ENCODE results near the gene QSOX1. TPM values are rescaled to one million over a fixed set of nuclear protein-coding genes. Genes with fewer than 3 reads are reported as not detected.

Gene QSOX1
- total RNA-seq, 1 experiment from 2014 or later, result 69.0 TPM

GRCh38 chr1:180183426-180183825, 28.8 kb downstream of the QSOX1 start:
- Histone ChIP-seq H3K27ac (ENCODE audit: low read depth, low read length, poor library complexity, severe bottlenecking) (no peak overlapping the region), H3K27me3 (replicated peaks; ENCODE audit: insufficient read depth, low read depth, low read length, poor library complexity) (no peaks in the 10 kb centered on the region), H3K4me3 (ENCODE audit: low read depth, low read length, poor library complexity, severe bottlenecking) (no peak overlapping the region), H3K36me3 (ENCODE audit: insufficient read depth, low read length, poor library complexity, severe bottlenecking) (no peaks in the 10 kb centered on the region), H3K4me1 (ENCODE audit: insufficient read depth, low read length, poor library complexity, severe bottlenecking) (no peaks in the 10 kb centered on the region), H3K9me3 (ENCODE audit: low read depth, low read length, poor library complexity, severe bottlenecking) (no peaks in the 10 kb centered on the region)
- no TSS peak for BruUV-seq (replicated peaks)
- no peak for TF ChIP-seq EZH2 (IDR thresholded peaks at IDR 0.05; ENCODE audit: borderline replicate concordance, low read depth, low read length, poor library complexity, severe bottlenecking)
- no peak for TF ChIP-seq CTCF (conservative IDR thresholded peaks at IDR 0.05; ENCODE audit: low read depth, low read length)
- ChIA-PET CTCF (no interaction called here), POLR2A (ENCODE audit: low non-redundant PET) (no interaction called here)
- intact Hi-C loops (cut with micrococcal nuclease; ENCODE audit: unreplicated experiment), result no loop called here
- no peak for DNase-seq (ENCODE audit: low spot score)

- no TSS peak for BruUV-seq (replicated peaks)
- no peaks in the 10 kb centered on the region for H3K9me3 ChIP-seq (ENCODE audit: low read depth, low read length, poor library complexity, severe bottlenecking)
- no peak overlapping the region for H3K4me3 ChIP-seq (ENCODE audit: low read depth, low read length, poor library complexity, severe bottlenecking)
- no peaks in the 10 kb centered on the region for H3K4me1 ChIP-seq (ENCODE audit: insufficient read depth, low read length, poor library complexity, severe bottlenecking)
- DNase-seq (ENCODE audit: low spot score), result no peak
- TF ChIP-seq EZH2 (IDR thresholded peaks at IDR 0.05; ENCODE audit: borderline replicate concordance, low read depth, low read length, poor library complexity, severe bottlenecking), result no peak
- TF ChIP-seq CTCF (conservative IDR thresholded peaks at IDR 0.05; ENCODE audit: low read depth, low read length), result no peak
- ChIA-PET CTCF (no interaction called here), POLR2A (ENCODE audit: low non-redundant PET) (no interaction called here)
- no peak overlapping the region for H3K27ac ChIP-seq (ENCODE audit: low read depth, low read length, poor library complexity, severe bottlenecking)
- no peaks in the 10 kb centered on the region for H3K36me3 ChIP-seq (ENCODE audit: insufficient read depth, low read length, poor library complexity, severe bottlenecking)
- H3K27me3 ChIP-seq (replicated peaks; ENCODE audit: insufficient read depth, low read depth, low read length, poor library complexity), result no peaks in the 10 kb centered on the region
- intact Hi-C loops (cut with micrococcal nuclease; ENCODE audit: unreplicated experiment), result no loop called here
Observed at GRCh38 chr1:180184041-180184440, 29.4 kb downstream of the QSOX1 start.

- TF ChIP-seq CTCF (conservative IDR thresholded peaks at IDR 0.05; ENCODE audit: low read depth, low read length) (no peak), EZH2 (IDR thresholded peaks at IDR 0.05; ENCODE audit: borderline replicate concordance, low read depth, low read length, poor library complexity, severe bottlenecking) (no peak)
- no peaks in the 10 kb centered on the region for H3K27me3 ChIP-seq (replicated peaks; ENCODE audit: insufficient read depth, low read depth, low read length, poor library complexity)
- H3K9me3 ChIP-seq (ENCODE audit: low read depth, low read length, poor library complexity, severe bottlenecking), result no peaks in the 10 kb centered on the region
- H3K4me1 ChIP-seq (ENCODE audit: insufficient read depth, low read length, poor library complexity, severe bottlenecking), result no peaks in the 10 kb centered on the region
- no peak overlapping the region for H3K27ac ChIP-seq (ENCODE audit: low read depth, low read length, poor library complexity, severe bottlenecking)
- ChIA-PET POLR2A (ENCODE audit: low non-redundant PET) (no interaction called here), CTCF (no interaction called here)
- BruUV-seq (replicated peaks), result no TSS peak
- H3K36me3 ChIP-seq (ENCODE audit: insufficient read depth, low read length, poor library complexity, severe bottlenecking), result no peaks in the 10 kb centered on the region
- intact Hi-C loops (cut with micrococcal nuclease; ENCODE audit: unreplicated experiment), result no loop called here
- no peak for DNase-seq (ENCODE audit: low spot score)
- H3K4me3 ChIP-seq (ENCODE audit: low read depth, low read length, poor library complexity, severe bottlenecking), result no peak overlapping the region
Observed at GRCh38 chr1:180185281-180185680, 30.6 kb downstream of the QSOX1 start.
